Pancreas (tissue), 10 donors: Measurements from ENCODE around the gene TUBB8. TPM values are rescaled to one million over a fixed set of nuclear protein-coding genes. Genes with fewer than 3 reads are reported as not detected.

Source experiments
- ATAC-seq, 4 donors: fragments of 200-7000 bp; cut with Tn5 transposase; one replicate each; pipeline versions ENCODE4 v1.8.0 to v1.9.1; 2020; ENCODE audit warnings: mild to moderate bottlenecking in 4 of 4, moderate library complexity in 4 of 4
- DNase-seq, 6 donors: peaks; one replicate each; pipeline ENCODE4 v3.0.0-alpha.2; 2020
- FAIRE-seq: peaks from 2 replicates; lab custom pipeline; 2012; peaks lifted over from hg19 to GRCh38; lab: Jason Lieb, UNC
- H3K27ac ChIP-seq, 4 donors: fragments of 200-600 bp; sonication (generic); 1 replicate in 3 of 4; 2 replicates in 1 of 4; pipeline versions ENCODE4 v1.5.0 to v1.8.0; 2020
- H3K27me3 ChIP-seq, 4 donors: fragments of 200-600 bp; one replicate each; pipeline ENCODE4 v1.8.0; 2021
- H3K36me3 ChIP-seq, 3 donors: fragments of 200-600 bp; sonication (generic) in 1 of 3; one replicate each; pipeline versions ENCODE4 v1.5.0 to v1.8.0; 2020 to 2021
- H3K4me1 ChIP-seq, 3 donors: fragments of 200-600 bp; one replicate each; pipeline ENCODE4 v1.8.0; 2021
- H3K4me3 ChIP-seq, 4 donors: fragments of 200-600 bp; sonication (generic) in 2 of 4; one replicate each; pipeline versions ENCODE4 v1.5.0 to v1.8.0; 2020 to 2021
- H3K9me3 ChIP-seq, 4 donors: fragments of 200-600 bp; one replicate each; pipeline ENCODE4 v1.8.0; 2021
- WGBS, 2 donors: extraction: QIAGEN DNeasy Blood & Tissue Kit; methylation state at CpG; one replicate each; pipeline ENCODE4 v1.1.7; 2013; 5-methylcytosine and 5-hydroxymethylcytosine counted together
- intact Hi-C, 3 donors: fragments of 100-400 bp; cut with DNase I; formaldehyde crosslinking; loops; one replicate each; pipeline versions ENCODE4 v1.11.1 to v1.14.2; 2022
- polyA plus RNA-seq, 2 donors: library from polyadenylated mRNA; stranded (reverse); fragments of 200-250 nt; gene quantifications; one replicate each; pipeline ENCODE4 v1.2.3, GENCODE V29; 2013
- total RNA-seq, 6 donors: library from RNA; stranded (reverse); fragmentation: NEBNext Ultra II Directional in 4 of 6; extraction: Animal tissue kit (Norgen Biotek cat#: 25700) in 4 of 6; gene quantifications; one replicate each; pipeline versions ENCODE4 v1.2.1 to v1.2.4, GENCODE V29; 2021 to 2023
- TF ChIP-seq, protein P1 (sequence below), 4 donors: fragments of 200-600 bp; sonication (generic) in 3 of 4; IDR thresholded peaks; one replicate each; pipeline versions ENCODE4 v1.5.0 to v1.8.0; 2021; ENCODE audit warnings: antibody characterized with exemption in 4 of 4
- donor health status: healthy with polysubstance abuse.
- donor health status: DM: no; HTN: no; CAD: no; lungs with moderate emphysema.
- donor health status: DM: no; HTN: no; CAD: no.
- donor health status: control.
- donor health status: control.
- donor health status: Bipolar disorder and iron deficiency.
- donor health status: DM: yes; HTN: yes; CAD: no.
- donor health status: DM: no; HTN: no; CAD: no.
- donor health status: DM: no; HTN: no; CAD: no.
- donor health status: DM: yes; HTN: yes; CAD: no.

TUBB8 gene
- total RNA-seq (under 1 TPM in 1 of 6 donors, not detected in 5; 0.09 TPM), polyA plus RNA-seq (under 1 TPM; 0.16 to 0.46 TPM)

- DNase-seq (peak in 1 of 6 donors; percentile 43), ATAC-seq (no peak), FAIRE-seq (no peak)
- no peaks in the 10 kb centered on the region for H3K4me1 ChIP-seq
- no peak within 1 kb of the TSS for H3K4me3 ChIP-seq
- TF ChIP-seq, protein P1, sequence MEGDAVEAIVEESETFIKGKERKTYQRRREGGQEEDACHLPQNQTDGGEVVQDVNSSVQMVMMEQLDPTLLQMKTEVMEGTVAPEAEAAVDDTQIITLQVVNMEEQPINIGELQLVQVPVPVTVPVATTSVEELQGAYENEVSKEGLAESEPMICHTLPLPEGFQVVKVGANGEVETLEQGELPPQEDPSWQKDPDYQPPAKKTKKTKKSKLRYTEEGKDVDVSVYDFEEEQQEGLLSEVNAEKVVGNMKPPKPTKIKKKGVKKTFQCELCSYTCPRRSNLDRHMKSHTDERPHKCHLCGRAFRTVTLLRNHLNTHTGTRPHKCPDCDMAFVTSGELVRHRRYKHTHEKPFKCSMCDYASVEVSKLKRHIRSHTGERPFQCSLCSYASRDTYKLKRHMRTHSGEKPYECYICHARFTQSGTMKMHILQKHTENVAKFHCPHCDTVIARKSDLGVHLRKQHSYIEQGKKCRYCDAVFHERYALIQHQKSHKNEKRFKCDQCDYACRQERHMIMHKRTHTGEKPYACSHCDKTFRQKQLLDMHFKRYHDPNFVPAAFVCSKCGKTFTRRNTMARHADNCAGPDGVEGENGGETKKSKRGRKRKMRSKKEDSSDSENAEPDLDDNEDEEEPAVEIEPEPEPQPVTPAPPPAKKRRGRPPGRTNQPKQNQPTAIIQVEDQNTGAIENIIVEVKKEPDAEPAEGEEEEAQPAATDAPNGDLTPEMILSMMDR (IDR thresholded peaks at IDR 0.05) = no peak
- H3K36me3 ChIP-seq = no peaks in the 10 kb centered on the region
- intact Hi-C loops = no loop called here
- H3K27ac ChIP-seq = no peak within 1 kb of the TSS
- no peaks in the 10 kb centered on the region for H3K9me3 ChIP-seq
- H3K27me3 ChIP-seq = no peaks in the 10 kb centered on the region
- 53 to 76% methylated on average over 24 to 34 of the region's 34 CpGs for WGBS, 2 donors
Measured at GRCh38 chr10:48996-49395, at the start of gene TUBB8. TSS of gene TUBB8 (minus strand) at chr10:49296. CDS start at chr10:49238, 58 bp downstream.

DNA sequence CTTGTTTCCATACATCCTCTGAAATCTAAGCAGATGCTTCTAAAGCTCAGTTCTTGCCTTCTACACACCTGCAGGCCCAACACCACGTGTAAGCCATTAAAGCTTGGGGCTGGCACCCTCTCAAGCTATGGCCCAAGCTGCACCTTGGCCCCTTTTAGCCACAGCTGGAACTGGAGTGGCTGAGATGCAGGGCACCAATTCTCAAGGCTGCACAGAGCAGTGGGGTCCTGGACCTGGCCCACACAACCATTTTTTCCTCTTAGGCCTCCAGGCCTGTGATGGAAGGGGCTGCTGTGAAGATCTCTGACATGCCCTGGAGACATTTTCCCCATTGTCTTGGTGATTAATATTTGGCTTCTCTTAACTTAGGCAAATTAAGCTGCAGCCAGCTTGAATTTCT lies 47.4 kb upstream of the TUBB8 start:
- peaks cover 11 to 18% (median 17%) of the 10 kb centered on the region in 3 donors for H3K4me1 ChIP-seq
- WGBS, 2 donors = 25 to 38% methylated on average over 1 of the region's 1 CpG
- no peaks in the 10 kb centered on the region for H3K9me3 ChIP-seq
- no peak overlapping the region for H3K27ac ChIP-seq
- H3K36me3 ChIP-seq = no peaks in the 10 kb centered on the region
- intact Hi-C loops = no loop called here
- no peaks in the 10 kb centered on the region for H3K27me3 ChIP-seq
- ATAC-seq (no peak), DNase-seq (no peak), FAIRE-seq (no peak)
- TF ChIP-seq, protein P1 (IDR thresholded peaks at IDR 0.05) = no peak
- no peak overlapping the region for H3K4me3 ChIP-seq

GRCh38 chr10:95356-96115 lies 46.4 kb upstream of the TUBB8 start:
- H3K4me1 ChIP-seq = peaks cover 11 to 18% (median 17%) of the 10 kb centered on the region in 3 donors
- 62 to 75% methylated on average over 2 of the region's 2 CpGs for WGBS, 2 donors
- no peaks in the 10 kb centered on the region for H3K36me3 ChIP-seq
- no peak overlapping the region for H3K4me3 ChIP-seq
- no peaks in the 10 kb centered on the region for H3K9me3 ChIP-seq
- TF ChIP-seq, protein P1 (IDR thresholded peaks at IDR 0.05) = no peak
- ATAC-seq (no peak), FAIRE-seq (no peak), DNase-seq (no peak)
- intact Hi-C loops = no loop called here
- H3K27me3 ChIP-seq = no peaks in the 10 kb centered on the region
- no peak overlapping the region for H3K27ac ChIP-seq

DNA sequence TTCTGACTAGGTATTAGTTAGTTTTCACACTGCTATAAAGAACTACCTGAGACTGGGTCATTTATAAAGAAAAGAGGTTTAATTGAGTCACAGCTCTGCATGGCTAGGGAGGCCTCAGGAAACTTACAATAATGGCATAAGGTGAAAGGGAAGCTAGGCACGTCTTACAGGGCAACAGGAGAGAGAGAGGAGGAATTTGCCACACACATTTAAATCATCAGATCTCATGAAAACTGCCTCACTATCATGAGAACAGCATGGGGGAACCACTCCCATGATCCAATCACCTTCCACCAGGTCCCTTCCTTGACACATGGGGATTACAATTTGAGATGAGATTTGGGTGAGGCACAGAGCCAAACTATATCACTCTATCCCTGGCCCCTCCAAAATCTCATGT lies 45.5 kb upstream of the TUBB8 start:
- H3K4me1 ChIP-seq = peaks cover 11 to 24% (median 17%) of the 10 kb centered on the region in 3 donors
- ATAC-seq = no peak
- H3K27me3 ChIP-seq = no peaks in the 10 kb centered on the region
- no peak for DNase-seq
- no peaks in the 10 kb centered on the region for H3K36me3 ChIP-seq
- H3K4me3 ChIP-seq = no peak overlapping the region
- WGBS, 2 donors = 63 to 73% methylated on average over 1 of the region's 1 CpG
- intact Hi-C loops = no loop called here
- no peak overlapping the region for H3K27ac ChIP-seq
- H3K9me3 ChIP-seq = no peaks in the 10 kb centered on the region
- FAIRE-seq = no peak
- TF ChIP-seq, protein P1 (IDR thresholded peaks at IDR 0.05) = no peak

DNA sequence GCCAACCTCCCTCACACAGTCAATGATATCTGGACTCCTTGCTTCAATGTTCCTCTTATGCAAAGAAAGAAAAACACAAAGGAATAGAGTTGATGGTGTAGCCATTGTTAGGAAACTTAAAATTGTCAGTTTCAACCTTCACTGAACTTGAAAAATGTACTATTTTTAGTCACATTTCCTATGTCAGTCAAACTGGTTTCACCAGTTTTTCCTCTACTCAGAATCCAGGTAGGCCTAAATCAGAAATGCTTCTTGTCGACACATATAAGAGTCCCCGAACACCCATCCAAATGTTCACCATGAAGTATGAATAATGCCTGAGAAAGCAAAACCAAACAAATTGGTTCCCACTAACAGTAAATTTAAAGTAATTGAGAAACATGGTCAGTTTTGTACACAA lies 43.8 kb upstream of the TUBB8 start:
- WGBS, 2 donors = 14% methylated on average over 2 of the region's 2 CpGs
- no peaks in the 10 kb centered on the region for H3K9me3 ChIP-seq
- no peak for FAIRE-seq
- peaks cover 11 to 24% (median 17%) of the 10 kb centered on the region in 3 donors for H3K4me1 ChIP-seq
- H3K27ac ChIP-seq = peak overlapping the region in 3 of 4 donors; percentile 53 to 75 (median 67)
- no peaks in the 10 kb centered on the region for H3K27me3 ChIP-seq
- intact Hi-C loops = no loop called here
- TF ChIP-seq, protein P1 (IDR thresholded peaks at IDR 0.05) = no peak
- peak; percentile 69 to 83 (median 78) for ATAC-seq
- DNase-seq = no peak
- H3K4me3 ChIP-seq = peak overlapping the region in 1 of 4 donors; percentile 4
- no peaks in the 10 kb centered on the region for H3K36me3 ChIP-seq
